Measurements from ENCODE around the gene CLASRP. TPM values are rescaled to one million over a fixed set of nuclear protein-coding genes. Genes with fewer than 3 reads are reported as not detected.

CLASRP gene
- total RNA-seq, 1 experiment from 2014 or later = 79.9 TPM

DNA sequence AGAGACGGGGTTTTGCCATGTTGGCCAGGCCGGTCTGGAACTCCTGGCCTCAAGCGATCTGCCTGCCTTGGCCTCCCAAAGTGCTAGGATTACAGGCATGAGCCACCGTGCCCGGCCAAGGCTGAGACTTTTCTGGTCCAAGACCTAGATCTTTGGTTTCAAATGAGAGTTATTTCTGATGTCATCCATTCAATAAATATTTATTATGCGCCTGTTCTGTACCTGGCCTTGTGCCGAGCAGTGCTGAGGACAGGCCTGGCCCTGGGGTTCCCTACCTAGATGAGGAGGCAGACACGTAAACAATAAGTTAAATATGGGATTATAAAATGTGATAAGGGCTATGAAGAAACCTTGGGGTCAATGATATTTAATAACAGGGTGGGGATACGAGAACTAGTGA lies 33.1 kb upstream of the CLASRP start:
- Histone ChIP-seq H3K27ac (ENCODE audit: low read depth, low read length) (no peak overlapping the region), H3K4me3 (replicated peaks in 1 of 2; ENCODE audit: low read depth in 1 of 2, low read length in 2 of 2) (no peak overlapping the region), H3K9me2 (ENCODE audit: insufficient read depth) (no peaks in the 10 kb centered on the region), H3K9ac (ENCODE audit: low read length) (no peak overlapping the region), H3K4me2 (ENCODE audit: low read length) (no peak overlapping the region), H3K4me1 (ENCODE audit: control insufficient read depth in 1 of 2, insufficient read depth in 2 of 2, low read length in 2 of 2) (peaks cover 14 to 18% of the 10 kb centered on the region in 2 experiments; a peak in 3 of 4 replicates), H3K9me3 (ENCODE audit: control insufficient read depth in 1 of 2, insufficient read depth in 1 of 2, low read depth in 1 of 2, low read length in 2 of 2) (no peaks in the 10 kb centered on the region), H3K79me2 (ENCODE audit: insufficient read depth, low read length) (no peaks in the 10 kb centered on the region; the same call in 1 of the 2 replicates), H2AFZ (ENCODE audit: low read depth, low read length, poor library complexity, severe bottlenecking) (no peak overlapping the region), H3K36me3 (ENCODE audit: control insufficient read depth in 1 of 2, insufficient read depth in 2 of 2, low read length in 2 of 2) (no peaks in the 10 kb centered on the region; a peak in 1 of 4 replicates), H4K20me1 (ENCODE audit: insufficient read depth) (no peaks in the 10 kb centered on the region), H3K27me3 (ENCODE audit: insufficient read depth, low read length) (no peaks in the 10 kb centered on the region)
- ATAC-seq = no peak
- BruUV-seq (replicated peaks) = no TSS peak
- CTCF ChIA-PET = no interaction called here
- intact Hi-C loops (cut with micrococcal nuclease) = no loop called here
- POLR2A ChIA-PET = no interaction called here
- DNase-seq (ENCODE audit: low read depth, low spot score) = no peak
- TF ChIP-seq JUND (IDR thresholded peaks at IDR 0.05) = no peak
- TF ChIP-seq RAD21 (IDR thresholded peaks at IDR 0.05; ENCODE audit: low read depth) = no peak
- TF ChIP-seq SRF (IDR thresholded peaks at IDR 0.05; ENCODE audit: low read depth) = no peak
- TF ChIP-seq POLR2A (IDR thresholded peaks at IDR 0.05; ENCODE audit: borderline replicate concordance, extremely low read depth, insufficient read depth, insufficient read length) = no peak
- TF ChIP-seq, protein P1, sequence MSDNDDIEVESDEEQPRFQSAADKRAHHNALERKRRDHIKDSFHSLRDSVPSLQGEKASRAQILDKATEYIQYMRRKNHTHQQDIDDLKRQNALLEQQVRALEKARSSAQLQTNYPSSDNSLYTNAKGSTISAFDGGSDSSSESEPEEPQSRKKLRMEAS (IDR thresholded peaks at IDR 0.05) = no peak
- TF ChIP-seq, protein P2, sequence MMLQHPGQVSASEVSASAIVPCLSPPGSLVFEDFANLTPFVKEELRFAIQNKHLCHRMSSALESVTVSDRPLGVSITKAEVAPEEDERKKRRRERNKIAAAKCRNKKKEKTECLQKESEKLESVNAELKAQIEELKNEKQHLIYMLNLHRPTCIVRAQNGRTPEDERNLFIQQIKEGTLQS (IDR thresholded peaks at IDR 0.05) = no peak
- TF ChIP-seq EZH2 (IDR thresholded peaks at IDR 0.05) = no peak
- no peak for TF ChIP-seq SP1 (IDR thresholded peaks at IDR 0.05; ENCODE audit: low read depth)
- RAD21 ChIA-PET (ENCODE audit: low non-redundant PET in 1 of 2, low total read pairs in 2 of 2, uncharacterized antibody in 2 of 2, unreplicated experiment in 2 of 2) = no interaction called here

GRCh38 chr19:45008552-45008951 lies 30.3 kb upstream of the CLASRP start:
- ATAC-seq (no peak), DNase-seq (ENCODE audit: low read depth, low spot score) (no peak)
- peaks cover 5 to 6% of the 10 kb centered on the region in 2 experiments; a peak in 3 of 4 replicates for H3K4me1 ChIP-seq (ENCODE audit: control insufficient read depth in 1 of 2, insufficient read depth in 2 of 2, low read length in 2 of 2)
- no peak overlapping the region for H2AFZ ChIP-seq (ENCODE audit: low read depth, low read length, poor library complexity, severe bottlenecking)
- no peaks in the 10 kb centered on the region; a peak in 1 of 4 replicates for H3K36me3 ChIP-seq (ENCODE audit: control insufficient read depth in 1 of 2, insufficient read depth in 2 of 2, low read length in 2 of 2)
- no peak overlapping the region for H3K27ac ChIP-seq (ENCODE audit: low read depth, low read length)
- no peaks in the 10 kb centered on the region for H4K20me1 ChIP-seq (ENCODE audit: insufficient read depth)
- RAD21 ChIA-PET (ENCODE audit: low non-redundant PET in 1 of 2, low total read pairs in 2 of 2, uncharacterized antibody in 2 of 2, unreplicated experiment in 2 of 2) = no interaction called here
- TF ChIP-seq RAD21 (IDR thresholded peaks at IDR 0.05; ENCODE audit: low read depth) (no peak), ZNF274 (IDR thresholded peaks at IDR 0.05; ENCODE audit: low read depth, low read length) (no peak), TCF7L2 (IDR thresholded peaks at IDR 0.05; ENCODE audit: borderline replicate concordance, extremely low read depth, insufficient read depth, insufficient read length) (no peak), SIN3A (IDR thresholded peaks at IDR 0.05; ENCODE audit: low read depth) (no peak), FOSL1 (IDR thresholded peaks at IDR 0.05; ENCODE audit: low read depth) (no peak), POLR2AphosphoS5 (IDR thresholded peaks at IDR 0.05; ENCODE audit: low read depth, low read length) (no peak), CBX3 (IDR thresholded peaks at IDR 0.05; ENCODE audit: low read depth) (no peak), ELF1 (IDR thresholded peaks at IDR 0.05; ENCODE audit: borderline replicate concordance, low read depth) (no peak), EGR1 (IDR thresholded peaks at IDR 0.05; ENCODE audit: low read depth) (no peak), JUND (IDR thresholded peaks at IDR 0.05) (no peak)
- TF ChIP-seq, protein P3, sequence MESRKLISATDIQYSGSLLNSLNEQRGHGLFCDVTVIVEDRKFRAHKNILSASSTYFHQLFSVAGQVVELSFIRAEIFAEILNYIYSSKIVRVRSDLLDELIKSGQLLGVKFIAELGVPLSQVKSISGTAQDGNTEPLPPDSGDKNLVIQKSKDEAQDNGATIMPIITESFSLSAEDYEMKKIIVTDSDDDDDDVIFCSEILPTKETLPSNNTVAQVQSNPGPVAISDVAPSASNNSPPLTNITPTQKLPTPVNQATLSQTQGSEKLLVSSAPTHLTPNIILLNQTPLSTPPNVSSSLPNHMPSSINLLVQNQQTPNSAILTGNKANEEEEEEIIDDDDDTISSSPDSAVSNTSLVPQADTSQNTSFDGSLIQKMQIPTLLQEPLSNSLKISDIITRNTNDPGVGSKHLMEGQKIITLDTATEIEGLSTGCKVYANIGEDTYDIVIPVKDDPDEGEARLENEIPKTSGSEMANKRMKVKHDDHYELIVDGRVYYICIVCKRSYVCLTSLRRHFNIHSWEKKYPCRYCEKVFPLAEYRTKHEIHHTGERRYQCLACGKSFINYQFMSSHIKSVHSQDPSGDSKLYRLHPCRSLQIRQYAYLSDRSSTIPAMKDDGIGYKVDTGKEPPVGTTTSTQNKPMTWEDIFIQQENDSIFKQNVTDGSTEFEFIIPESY (IDR thresholded peaks at IDR 0.05; ENCODE audit: extremely low read depth, insufficient replicate concordance, low read length) = no peak
- TF ChIP-seq, protein P1 (IDR thresholded peaks at IDR 0.05) = no peak
- H3K4me2 ChIP-seq (ENCODE audit: low read length) = no peak overlapping the region
- H3K4me3 ChIP-seq (replicated peaks in 1 of 2; ENCODE audit: low read depth in 1 of 2, low read length in 2 of 2) = no peak overlapping the region
- POLR2A ChIA-PET = no interaction called here
- no peaks in the 10 kb centered on the region for H3K27me3 ChIP-seq (ENCODE audit: insufficient read depth, low read length)
- no peak overlapping the region for H3K9ac ChIP-seq (ENCODE audit: low read length)
- intact Hi-C loops (cut with micrococcal nuclease) = no loop called here
- no peaks in the 10 kb centered on the region for H3K9me2 ChIP-seq (ENCODE audit: insufficient read depth)
- no peaks in the 10 kb centered on the region for H3K79me2 ChIP-seq (ENCODE audit: insufficient read depth, low read length)
- BruUV-seq (replicated peaks) = no TSS peak
- CTCF ChIA-PET = no interaction called here
- H3K9me3 ChIP-seq (ENCODE audit: control insufficient read depth in 1 of 2, insufficient read depth in 1 of 2, low read depth in 1 of 2, low read length in 2 of 2) = no peaks in the 10 kb centered on the region

All from HCT116 (cell line).